Activated CD8-positive, alpha-beta T cell treated with anti-CD3 and anti-CD28 coated beads for 36 hours (primary cell): ENCODE measurements around the gene DLX4. TPM values are rescaled to one million over a fixed set of nuclear protein-coding genes. Genes with fewer than 3 reads are reported as not detected.

ENCODE experiments used
- ATAC-seq: fragments of 200-7000 bp; cut with Tn5 transposase; one replicate; pipeline ENCODE4 v1.10.0; 2021; ENCODE audit warnings: mild to moderate bottlenecking, moderate library complexity
- CTCF ChIA-PET: fragments of 350-600 bp; sonication (Branson Sonifier 250); formaldehyde crosslinking; loops from one replicate; lab custom pipeline; 2021; ENCODE audit warnings: antibody characterized with exemption; lab: Charles Lee
- POLR2A ChIA-PET: fragments of 350-600 bp; sonication (Branson Sonifier 250); formaldehyde crosslinking; loops from one replicate; lab custom pipeline; 2021; ENCODE audit warnings: antibody characterized with exemption; lab: Charles Lee
- DNase-seq: peaks from one replicate; pipeline ENCODE4 v3.0.0-alpha.2; 2020
- H3K27ac Mint-ChIP-seq: one replicate; pipeline ENCODE4 v1.8.0; 2021; ENCODE audit warnings: mild to moderate bottlenecking, mixed read lengths
- H3K27me3 Mint-ChIP-seq: one replicate; pipeline ENCODE4 v1.8.0; 2021; ENCODE audit warnings: mixed read lengths
- H3K36me3 Mint-ChIP-seq: one replicate; pipeline ENCODE4 v1.8.0; 2021; ENCODE audit warnings: low read depth, mixed read lengths
- H3K4me1 Mint-ChIP-seq: one replicate; pipeline ENCODE4 v1.8.0; 2021; ENCODE audit warnings: low read depth, mixed read lengths
- H3K4me3 Mint-ChIP-seq: one replicate; pipeline ENCODE4 v1.8.0; 2021; ENCODE audit warnings: mild to moderate bottlenecking, moderate library complexity, mixed read lengths
- H3K9me3 Mint-ChIP-seq: one replicate; pipeline ENCODE4 v1.8.0; 2021; ENCODE audit warnings: mixed read lengths
- intact Hi-C: fragments of 100-400 bp; cut with micrococcal nuclease; formaldehyde crosslinking; loops from one replicate; pipeline ENCODE4 v1.10.0; 2022
- total RNA-seq, 2 experiments: library from RNA; stranded (reverse); gene quantifications; one replicate each; pipeline ENCODE4 v1.2.3, GENCODE V29; 2021
- TF ChIP-seq, protein P1 (sequence below): fragments of 200-600 bp; IDR thresholded peaks from one replicate; pipeline ENCODE4 v1.8.0; 2022; ENCODE audit warnings: antibody characterized with exemption, mild to moderate bottlenecking

Gene DLX4
- total RNA-seq, 2 experiments from 2014 or later, result 0.43 to 0.81 TPM

DNA sequence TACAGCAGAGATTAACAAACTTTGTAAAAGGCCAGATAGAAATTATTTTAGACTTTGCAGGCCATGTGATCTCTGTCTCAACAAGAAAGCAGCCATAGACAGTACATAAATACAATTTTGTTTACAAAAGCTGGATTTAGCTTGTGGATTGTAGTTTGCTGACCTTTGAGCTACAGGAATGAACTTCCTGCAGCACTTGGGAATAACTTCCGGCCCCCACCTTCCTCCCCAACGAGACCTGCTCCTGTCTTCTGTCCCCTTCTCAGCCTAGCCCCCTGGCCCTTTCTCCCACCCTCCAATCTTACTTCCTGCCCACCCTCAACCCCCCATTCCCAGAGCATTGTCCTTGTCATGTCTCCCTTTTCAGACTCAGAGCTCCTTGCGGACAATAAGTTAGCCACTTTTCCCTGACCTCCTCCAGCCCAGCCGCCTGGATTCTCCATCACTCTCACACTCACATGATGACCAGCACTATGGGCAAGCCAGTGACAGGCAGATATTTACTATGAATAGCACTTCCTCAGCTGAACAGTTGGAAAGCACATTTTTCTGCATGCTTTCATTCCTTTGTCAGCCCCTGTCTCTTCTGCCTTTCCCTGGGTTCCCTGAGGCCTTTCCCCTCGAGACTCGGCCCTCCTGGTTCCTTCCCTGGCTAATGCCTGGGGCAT lies 53.6 kb downstream of the DLX4 start:
- peaks cover 7% of the 10 kb centered on the region for H3K4me1 Mint-ChIP-seq
- DNase-seq (no peak), ATAC-seq (no peak)
- peaks cover 12% of the 10 kb centered on the region for H3K27me3 Mint-ChIP-seq
- no peak overlapping the region for H3K27ac Mint-ChIP-seq
- no peaks in the 10 kb centered on the region for H3K36me3 Mint-ChIP-seq
- ChIA-PET CTCF (interaction anchor here (2.0 to 2.9 kb wide), 2 partner anchors 65 to 71 kb away, joined by 15 to 16 read pairs; no protein-coding TSS in a partner anchor), POLR2A (no interaction called here)
- no peak overlapping the region for H3K4me3 Mint-ChIP-seq
- no peaks in the 10 kb centered on the region for H3K9me3 Mint-ChIP-seq
- intact Hi-C loops, result no loop called here
- TF ChIP-seq, protein P1, sequence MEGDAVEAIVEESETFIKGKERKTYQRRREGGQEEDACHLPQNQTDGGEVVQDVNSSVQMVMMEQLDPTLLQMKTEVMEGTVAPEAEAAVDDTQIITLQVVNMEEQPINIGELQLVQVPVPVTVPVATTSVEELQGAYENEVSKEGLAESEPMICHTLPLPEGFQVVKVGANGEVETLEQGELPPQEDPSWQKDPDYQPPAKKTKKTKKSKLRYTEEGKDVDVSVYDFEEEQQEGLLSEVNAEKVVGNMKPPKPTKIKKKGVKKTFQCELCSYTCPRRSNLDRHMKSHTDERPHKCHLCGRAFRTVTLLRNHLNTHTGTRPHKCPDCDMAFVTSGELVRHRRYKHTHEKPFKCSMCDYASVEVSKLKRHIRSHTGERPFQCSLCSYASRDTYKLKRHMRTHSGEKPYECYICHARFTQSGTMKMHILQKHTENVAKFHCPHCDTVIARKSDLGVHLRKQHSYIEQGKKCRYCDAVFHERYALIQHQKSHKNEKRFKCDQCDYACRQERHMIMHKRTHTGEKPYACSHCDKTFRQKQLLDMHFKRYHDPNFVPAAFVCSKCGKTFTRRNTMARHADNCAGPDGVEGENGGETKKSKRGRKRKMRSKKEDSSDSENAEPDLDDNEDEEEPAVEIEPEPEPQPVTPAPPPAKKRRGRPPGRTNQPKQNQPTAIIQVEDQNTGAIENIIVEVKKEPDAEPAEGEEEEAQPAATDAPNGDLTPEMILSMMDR, result no peak

GRCh38 chr17:50023520-50023919 lies 54.5 kb downstream of the DLX4 start:
- H3K4me3 Mint-ChIP-seq, result no peak overlapping the region
- ChIA-PET CTCF (no interaction called here), POLR2A (no interaction called here)
- H3K9me3 Mint-ChIP-seq, result no peaks in the 10 kb centered on the region
- no peak for DNase-seq
- H3K27me3 Mint-ChIP-seq, result peaks cover 21% of the 10 kb centered on the region
- TF ChIP-seq, protein P1, result no peak
- H3K36me3 Mint-ChIP-seq, result no peaks in the 10 kb centered on the region
- ATAC-seq, result no peak
- peaks cover 12% of the 10 kb centered on the region for H3K4me1 Mint-ChIP-seq
- intact Hi-C loops, result no loop called here
- no peak overlapping the region for H3K27ac Mint-ChIP-seq

Other genes with a start within 250 kb of the DLX4 start
- gene FAM117A, start 205.1 kb upstream of the DLX4 start, total RNA-seq, result 10 to 100 TPM; 19.7 to 23.0 TPM
- gene KAT7, start 180.5 kb upstream of the DLX4 start, total RNA-seq, result 10 to 100 TPM; 61.2 to 66.6 TPM
- not detected for gene TAC4, start 121.1 kb upstream of the DLX4 start, total RNA-seq
- not detected for gene DLX3, start 26.0 kb downstream of the DLX4 start, total RNA-seq
- gene ITGA3, start 86.9 kb downstream of the DLX4 start, total RNA-seq, result 1 to 10 TPM; 4.2 to 7.2 TPM
- 1 to 10 TPM; 6.0 to 7.7 TPM for gene PDK2, start 126.2 kb downstream of the DLX4 start, total RNA-seq
- gene SAMD14, start 161.0 kb downstream of the DLX4 start, total RNA-seq, result 1 to 10 TPM in 1 of 2 experiments, under 1 TPM in 1; 0.47 to 1.3 TPM
- 10 to 100 TPM; 52.4 to 56.4 TPM for gene PPP1R9B, start 181.5 kb downstream of the DLX4 start, total RNA-seq
- under 1 TPM in 1 of 2 experiments, not detected in 1; 0.34 TPM for gene SGCA, start 196.8 kb downstream of the DLX4 start, total RNA-seq
- gene COL1A1, start 232.4 kb downstream of the DLX4 start, total RNA-seq, result 1 to 10 TPM in 1 of 2 experiments, under 1 TPM in 1; 0.92 to 1.0 TPM